Body of pancreas (tissue), 4 donors: Measurements from ENCODE around the gene FCHO1.

Experiments used
- POLR2A ChIP-seq, 3 donors: fragments of 450-650 bp; IDR thresholded peaks; one replicate each; pipeline ENCODE4 v1.6.1; 2016; ENCODE audit warnings: antibody characterized with exemption in 3 of 3, mild to moderate bottlenecking in 2 of 3
- TF ChIP-seq, protein P1 (sequence below), 7 experiments: fragments of 450-650 bp in 4 of 7; fragments of 200-600 bp in 3 of 7; sonication (generic) in 3 of 7; IDR thresholded peaks; one replicate each; pipeline ENCODE4 v1.5.1; 2016 to 2019; ENCODE audit warnings: antibody characterized with exemption in 7 of 7

DNA sequence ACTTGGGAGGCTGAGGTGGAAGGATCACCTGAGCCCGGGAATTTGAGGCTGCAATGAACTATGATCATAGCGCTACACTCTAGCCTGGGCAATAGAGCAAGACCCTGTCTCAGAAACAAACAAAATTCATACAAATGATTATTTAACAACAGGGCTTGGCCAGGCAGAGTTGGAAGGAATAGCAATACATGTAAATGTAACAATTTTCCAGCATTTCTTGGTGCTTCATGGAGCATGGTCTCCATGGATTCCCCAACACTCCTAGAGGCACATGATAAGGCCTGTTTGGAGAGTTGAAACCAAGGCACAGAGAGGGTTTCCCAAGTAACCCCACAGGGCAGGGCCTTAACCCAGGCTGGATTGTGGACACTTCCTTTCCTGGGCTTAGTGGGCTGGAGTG, 59.8 kb downstream of the FCHO1 start:
- TF ChIP-seq, protein P1, sequence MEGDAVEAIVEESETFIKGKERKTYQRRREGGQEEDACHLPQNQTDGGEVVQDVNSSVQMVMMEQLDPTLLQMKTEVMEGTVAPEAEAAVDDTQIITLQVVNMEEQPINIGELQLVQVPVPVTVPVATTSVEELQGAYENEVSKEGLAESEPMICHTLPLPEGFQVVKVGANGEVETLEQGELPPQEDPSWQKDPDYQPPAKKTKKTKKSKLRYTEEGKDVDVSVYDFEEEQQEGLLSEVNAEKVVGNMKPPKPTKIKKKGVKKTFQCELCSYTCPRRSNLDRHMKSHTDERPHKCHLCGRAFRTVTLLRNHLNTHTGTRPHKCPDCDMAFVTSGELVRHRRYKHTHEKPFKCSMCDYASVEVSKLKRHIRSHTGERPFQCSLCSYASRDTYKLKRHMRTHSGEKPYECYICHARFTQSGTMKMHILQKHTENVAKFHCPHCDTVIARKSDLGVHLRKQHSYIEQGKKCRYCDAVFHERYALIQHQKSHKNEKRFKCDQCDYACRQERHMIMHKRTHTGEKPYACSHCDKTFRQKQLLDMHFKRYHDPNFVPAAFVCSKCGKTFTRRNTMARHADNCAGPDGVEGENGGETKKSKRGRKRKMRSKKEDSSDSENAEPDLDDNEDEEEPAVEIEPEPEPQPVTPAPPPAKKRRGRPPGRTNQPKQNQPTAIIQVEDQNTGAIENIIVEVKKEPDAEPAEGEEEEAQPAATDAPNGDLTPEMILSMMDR (IDR thresholded peaks at IDR 0.05): no peak
- TF ChIP-seq POLR2A (IDR thresholded peaks at IDR 0.05): no peak
